GM19468 (cell line): Measurements from ENCODE around the gene PGA5.

ENCODE experiments used
- ATAC-seq: cut with Tn5 transposase; IDR thresholded peaks from one replicate; pipeline ENCODE4 v1.9.1; 2021; ENCODE audit warnings: mild to moderate bottlenecking, moderate library complexity, moderate number of reproducible peaks; ENCODE audit not compliant: unreplicated experiment; ENCODE audit errors: extremely low read depth

PGA5 gene

GRCh38 chr11:61264795-61265194 is 23.8 kb downstream of the PGA5 start:
- ATAC-seq: no peak

GRCh38 chr11:61265357-61265756 is 24.4 kb downstream of the PGA5 start:
- ATAC-seq: no peak

DNA sequence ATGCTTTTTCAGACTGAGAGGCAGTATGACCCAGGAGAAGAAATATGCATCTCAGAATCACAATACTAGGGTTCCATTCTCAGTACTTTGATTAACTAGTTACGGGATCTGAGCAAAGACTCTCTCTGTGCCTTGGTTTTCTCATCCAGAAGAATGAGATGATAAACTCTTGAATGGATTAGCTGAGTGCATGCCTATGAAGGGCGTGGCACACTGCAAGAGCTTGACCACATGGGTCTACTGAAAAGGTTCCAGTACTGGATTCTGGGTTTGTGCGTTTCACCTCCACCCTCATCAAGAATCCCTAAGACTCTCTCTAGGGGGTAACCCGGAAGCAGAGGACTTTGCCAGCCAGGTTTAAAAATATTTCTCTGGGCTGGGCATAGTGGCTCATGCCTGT is 25.6 kb downstream of the PGA5 start:
- no peak for ATAC-seq

DNA sequence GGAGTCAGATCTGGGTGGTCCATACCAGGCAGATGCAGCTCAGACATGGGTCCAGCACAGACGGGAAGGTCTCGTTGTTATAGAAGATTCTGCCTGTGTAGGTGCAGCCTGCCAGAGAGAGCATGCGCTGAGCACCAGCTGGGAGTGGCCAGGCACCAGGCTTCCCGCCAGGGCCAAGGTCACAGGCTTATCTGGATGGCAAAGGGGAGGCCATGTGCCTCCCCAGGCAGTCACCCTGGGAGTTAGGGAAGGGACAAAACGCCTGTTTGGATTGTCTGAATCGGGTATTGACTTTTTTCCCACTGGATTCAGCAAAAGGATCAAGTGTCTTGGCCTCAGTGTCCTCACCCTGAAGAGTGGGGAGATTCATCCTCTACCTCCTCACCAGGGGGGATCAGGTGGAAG is 26.5 kb downstream of the PGA5 start:
- no peak for ATAC-seq

DNA sequence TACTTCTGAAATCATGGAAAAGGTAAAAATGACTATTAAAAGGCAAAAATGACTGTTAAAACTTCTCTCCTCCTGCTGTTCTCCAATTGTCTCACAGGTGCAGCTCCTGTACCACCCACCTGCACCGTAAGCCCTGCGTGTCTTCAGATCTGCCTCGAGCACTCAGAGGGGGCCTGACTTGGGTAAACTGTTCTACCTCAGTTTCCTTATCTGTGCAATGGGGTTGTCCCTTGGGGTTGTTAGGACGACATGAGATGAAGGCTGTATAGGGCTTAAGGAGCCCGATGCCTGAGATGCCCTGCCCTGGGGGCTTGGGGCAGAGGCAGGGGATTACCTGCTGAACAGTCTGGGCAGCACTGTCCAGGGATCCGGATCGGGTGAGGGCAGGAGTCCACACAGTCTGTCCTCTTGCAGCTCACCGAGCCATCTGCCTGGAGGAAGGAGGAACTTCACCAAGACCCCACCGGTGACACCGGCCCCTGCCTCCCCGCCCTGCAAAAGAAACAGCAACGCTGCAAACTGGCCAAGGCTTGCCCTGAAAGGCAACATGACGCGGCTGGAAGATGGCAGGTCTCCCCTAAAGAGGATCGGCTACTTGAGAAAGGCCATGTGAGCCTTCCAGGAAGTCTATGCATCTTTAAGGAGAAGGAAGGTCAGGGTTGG is 27.7 kb downstream of the PGA5 start:
- no peak for ATAC-seq

- no peak for ATAC-seq
These were observed 29.5 kb downstream of the PGA5 start for GRCh38 chr11:61270354-61271076.

DNA sequence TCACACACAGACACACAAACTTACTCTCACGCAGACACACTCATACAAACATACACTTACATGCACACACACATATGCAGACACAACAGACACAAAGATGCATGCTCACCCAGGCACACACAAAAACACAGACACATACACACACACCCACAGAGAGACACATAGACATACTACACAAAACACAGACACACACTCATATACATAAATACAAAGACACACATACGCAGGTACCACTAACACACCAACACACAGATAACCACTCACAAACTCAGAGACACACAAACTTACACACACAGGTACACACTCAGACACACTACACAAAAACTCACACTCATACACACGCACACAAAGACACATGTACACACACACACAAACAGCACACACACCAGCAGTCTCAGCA is 31.8 kb downstream of the PGA5 start:
- ATAC-seq: no peak

DNA sequence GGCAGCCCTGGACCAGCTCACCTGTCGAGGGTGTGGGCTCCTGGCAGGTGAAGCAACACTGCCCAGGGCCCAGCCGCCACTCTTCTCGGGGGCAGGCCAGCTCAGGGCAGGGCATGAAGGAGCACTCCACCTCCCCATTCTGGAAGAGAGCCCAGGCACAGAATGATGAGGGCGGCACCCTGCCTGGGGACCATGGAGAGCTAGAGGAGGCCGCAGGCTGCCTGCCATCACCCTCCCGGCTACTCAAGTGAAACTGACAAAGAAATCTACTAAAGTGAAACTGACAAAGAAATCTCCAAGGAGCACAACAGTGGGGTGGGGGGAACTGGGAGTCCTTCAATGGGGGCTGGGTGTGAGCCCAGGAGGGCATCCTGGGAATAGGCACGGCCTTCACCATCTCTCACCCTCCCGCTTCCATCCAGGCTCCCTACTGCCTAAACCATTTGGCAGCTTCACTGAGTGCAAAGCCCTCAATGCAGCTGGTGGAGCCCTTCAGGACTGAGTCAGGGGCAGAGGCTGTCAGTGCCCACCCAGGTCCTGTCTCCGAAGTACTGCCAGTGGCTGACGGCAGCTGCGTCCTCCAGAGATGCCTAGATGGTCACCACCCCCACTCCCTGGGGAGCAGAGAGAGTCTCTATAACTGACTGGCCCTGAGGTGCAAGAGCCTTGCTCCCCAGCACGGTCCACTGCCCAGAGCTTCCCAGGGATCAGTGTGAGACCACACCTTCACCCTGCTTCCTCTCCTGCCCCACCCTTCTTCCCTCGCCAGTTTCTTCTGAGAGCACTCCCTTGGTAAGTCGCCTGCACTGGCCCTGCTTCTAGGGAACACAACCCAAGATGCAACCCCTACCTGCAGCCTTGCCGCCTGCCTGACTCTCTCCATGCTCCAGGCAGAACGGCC is 32.5 kb downstream of the PGA5 start:
- ATAC-seq: no peak

DNA sequence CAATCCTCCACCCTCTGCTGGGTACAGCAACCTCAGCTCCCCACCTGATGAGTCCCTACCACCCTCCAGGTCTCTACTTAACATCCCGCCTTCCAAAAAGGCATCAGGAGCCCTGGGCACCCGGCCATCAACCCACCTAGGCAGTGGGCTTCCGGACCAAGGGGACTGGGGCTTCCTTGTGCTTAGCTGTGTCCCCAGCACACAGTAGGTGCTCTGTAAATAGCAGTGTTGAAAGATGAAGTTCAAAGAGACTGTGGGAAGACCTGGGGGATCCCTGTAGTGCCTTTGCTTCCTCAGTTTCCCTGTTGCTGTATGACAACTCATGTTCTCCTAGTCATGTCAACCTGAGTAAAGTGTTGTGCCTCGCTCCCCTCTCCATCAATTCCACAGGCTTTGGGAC is 33.1 kb downstream of the PGA5 start:
- no peak for ATAC-seq

- no peak for ATAC-seq
These were observed 34.2 kb downstream of the PGA5 start for GRCh38 chr11:61275191-61275590.

GRCh38 chr11:61277186-61278000 is 36.4 kb downstream of the PGA5 start:
- no peak for ATAC-seq

DNA sequence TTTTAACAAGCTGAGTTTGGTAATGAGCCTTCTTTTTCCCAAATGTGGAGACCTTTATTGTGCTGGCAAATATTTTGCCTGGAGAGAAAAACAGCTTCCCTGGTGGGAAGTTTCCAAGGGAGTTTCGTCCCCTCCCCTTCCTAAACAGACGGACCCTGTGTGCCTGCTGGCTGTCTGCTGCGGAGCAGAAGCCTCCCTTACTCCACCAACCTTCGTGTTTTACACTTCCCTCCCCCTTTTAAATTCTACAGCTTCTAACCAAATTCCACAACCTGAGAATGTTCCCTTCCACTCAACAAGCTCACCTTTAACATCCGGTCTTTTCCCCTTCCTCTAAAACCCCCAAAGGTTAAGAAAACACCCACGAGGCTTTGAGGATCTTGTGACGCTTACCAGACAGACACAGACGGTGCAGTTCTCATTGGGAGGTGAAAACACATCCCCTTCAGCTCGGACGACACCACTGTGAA is 37.1 kb downstream of the PGA5 start:
- no peak for ATAC-seq

- ATAC-seq: no peak
These were observed 39.1 kb downstream of the PGA5 start for GRCh38 chr11:61279934-61280659.

DNA sequence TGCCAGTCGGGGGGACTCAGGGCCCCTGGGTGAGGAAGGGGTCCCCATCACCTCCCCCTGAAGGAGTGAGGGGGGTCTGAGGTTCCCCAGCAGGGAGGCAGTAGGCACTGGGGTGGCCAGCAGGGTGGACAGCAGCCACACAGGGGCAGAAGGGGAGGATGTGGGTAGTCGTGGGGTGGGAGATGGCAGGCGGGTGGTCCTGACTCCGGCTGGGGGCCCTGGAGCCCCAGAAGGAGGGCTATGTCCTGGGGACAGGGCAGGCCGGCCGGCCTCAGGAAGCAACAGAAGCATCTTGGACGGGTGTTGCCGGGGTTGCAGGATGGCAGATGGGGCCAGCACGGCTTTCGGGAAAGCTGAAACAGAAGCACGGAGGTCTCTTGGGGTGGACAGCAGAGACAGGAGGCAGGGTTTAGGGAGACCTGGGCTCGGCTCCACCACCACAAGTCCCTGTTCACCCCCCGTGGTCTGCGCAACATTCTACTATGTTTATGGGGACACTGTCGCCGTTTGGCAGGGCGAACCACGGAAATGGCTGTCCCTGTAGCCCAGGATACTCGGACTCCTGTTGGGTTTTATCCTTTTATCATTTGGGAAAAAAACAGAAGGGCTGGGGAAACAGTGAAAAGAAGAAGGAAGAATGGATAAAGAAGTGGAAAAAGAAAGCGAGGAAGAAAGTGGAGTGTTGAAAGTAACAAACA is 40.1 kb downstream of the PGA5 start:
- no peak for ATAC-seq

GRCh38 chr11:61281581-61282250 is 40.7 kb downstream of the PGA5 start:
- no peak for ATAC-seq

GRCh38 chr11:61283613-61284012 is 42.6 kb downstream of the PGA5 start:
- ATAC-seq: no peak

DNA sequence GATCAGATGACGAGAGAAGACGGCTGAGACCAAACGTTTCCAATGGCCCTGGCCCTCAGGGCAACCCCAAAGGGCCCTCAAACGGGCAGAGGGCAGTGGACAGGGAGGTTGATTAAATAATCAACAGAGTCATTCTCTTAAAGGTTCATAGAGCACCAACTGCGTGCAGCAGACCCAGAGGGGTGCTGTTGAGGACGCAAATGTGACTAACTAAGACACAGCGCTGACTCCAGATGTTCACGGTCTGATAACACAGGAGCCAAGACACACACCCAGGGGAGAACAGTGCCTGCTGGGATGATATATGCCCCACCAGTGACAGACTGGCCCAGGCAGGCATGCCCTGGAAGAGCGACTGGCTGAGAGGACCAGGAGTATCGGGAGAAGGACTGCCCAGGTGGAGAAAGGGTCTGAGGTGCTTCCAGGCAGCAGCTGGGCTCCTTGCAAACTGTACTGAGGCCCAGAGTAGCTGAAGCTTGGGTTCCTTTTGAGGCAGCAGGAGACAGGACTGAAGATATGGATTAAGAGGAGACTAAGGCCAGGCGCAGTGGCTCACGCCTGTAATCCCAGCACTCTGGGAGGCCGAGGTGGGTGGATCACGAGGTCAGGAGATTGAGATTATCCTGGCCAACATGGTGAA is 46.5 kb downstream of the PGA5 start:
- no peak for ATAC-seq
